Astrocyte (in vitro differentiated cells and primary cell): ENCODE measurements around the gene ATP6V1B1. TPM values are rescaled to one million over a fixed set of nuclear protein-coding genes. Genes with fewer than 3 reads are reported as not detected.

Experiments used
- DNase-seq: peaks from one replicate; pipeline ENCODE4 v3.0.0-alpha.2; 2010; ENCODE audit warnings: low read depth
- FAIRE-seq: peaks from 2 replicates; lab custom pipeline; 2011; peaks lifted over from hg19 to GRCh38; lab: Jason Lieb, UNC
- H2AFZ ChIP-seq: 2 replicates; pipeline ENCODE4 v1.6.0; 2012; ENCODE audit warnings: low read depth, low read length, inconsistent platforms
- H3K27ac ChIP-seq: 2 replicates; pipeline ENCODE4 v1.5.1; 2011; ENCODE audit warnings: low read depth, low read length, inconsistent platforms
- H3K27me3 ChIP-seq: 2 replicates; pipeline ENCODE4 v1.6.0; 2011; ENCODE audit warnings: low read length, inconsistent platforms; ENCODE audit not compliant: insufficient read depth
- H3K36me3 ChIP-seq: 2 replicates; pipeline ENCODE4 v1.5.1; 2011; ENCODE audit warnings: low read length, inconsistent platforms; ENCODE audit not compliant: insufficient read depth
- H3K4me1 ChIP-seq: 2 replicates; pipeline ENCODE4 v1.5.1; 2011; ENCODE audit warnings: low read length, inconsistent platforms; ENCODE audit not compliant: insufficient read depth
- H3K4me2 ChIP-seq: 2 replicates; pipeline ENCODE4 v1.6.0; 2012; ENCODE audit warnings: low read length, inconsistent platforms
- H3K4me3 ChIP-seq: 2 replicates; pipeline ENCODE4 v1.5.1; 2011; ENCODE audit warnings: low read depth, mild to moderate bottlenecking, low read length, inconsistent platforms; ENCODE audit not compliant: insufficient read depth
- H3K79me2 ChIP-seq: 2 replicates; pipeline ENCODE4 v1.6.0; 2012; ENCODE audit warnings: mild to moderate bottlenecking, low read length, inconsistent platforms; ENCODE audit not compliant: insufficient read depth
- H3K9ac ChIP-seq: 2 replicates; pipeline ENCODE4 v1.6.0; 2012; ENCODE audit warnings: mild to moderate bottlenecking, low read length, inconsistent platforms
- H3K9me3 ChIP-seq: 2 replicates; pipeline ENCODE4 v1.5.1; 2012; ENCODE audit warnings: low read depth, mild to moderate bottlenecking, low read length, inconsistent platforms; ENCODE audit not compliant: insufficient read depth
- H4K20me1 ChIP-seq: 2 replicates; pipeline ENCODE4 v1.6.0; 2012; ENCODE audit warnings: low read length, inconsistent platforms; ENCODE audit not compliant: insufficient read depth
- H3K27ac Mint-ChIP-seq: one replicate; pipeline ENCODE4 v1.8.0; 2021; ENCODE audit warnings: mild to moderate bottlenecking, mixed read lengths; ENCODE audit not compliant: unreplicated experiment
- H3K27me3 Mint-ChIP-seq: one replicate; pipeline ENCODE4 v1.8.0; 2021; ENCODE audit warnings: low read depth, mixed read lengths; ENCODE audit not compliant: unreplicated experiment
- H3K36me3 Mint-ChIP-seq: one replicate; pipeline ENCODE4 v1.8.0; 2021; ENCODE audit warnings: low read depth, mixed read lengths; ENCODE audit not compliant: unreplicated experiment
- H3K4me1 Mint-ChIP-seq: one replicate; pipeline ENCODE4 v1.8.0; 2021; ENCODE audit warnings: low read depth, mixed read lengths; ENCODE audit not compliant: unreplicated experiment
- H3K4me3 Mint-ChIP-seq: one replicate; pipeline ENCODE4 v1.8.0; 2021; ENCODE audit warnings: mild to moderate bottlenecking, moderate library complexity, mixed read lengths; ENCODE audit not compliant: unreplicated experiment
- H3K9me3 Mint-ChIP-seq: one replicate; pipeline ENCODE4 v1.8.0; 2021; ENCODE audit warnings: mild to moderate bottlenecking, mixed read lengths; ENCODE audit not compliant: unreplicated experiment
- CTCF ChIP-seq: IDR thresholded peaks from 2 replicates; pipeline ENCODE4 v1.5.1; 2011; ENCODE audit warnings: low read depth, mild to moderate bottlenecking, inconsistent platforms, low read length, moderate library complexity; ENCODE audit not compliant: insufficient read depth
- EZH2 ChIP-seq: IDR thresholded peaks from 2 replicates; pipeline ENCODE4 v1.6.1; 2012; ENCODE audit warnings: mild to moderate bottlenecking, low read length, inconsistent platforms; ENCODE audit not compliant: insufficient read depth
- total RNA-seq: library from RNA; stranded (reverse); gene quantifications from 2 replicates; pipeline ENCODE4 v1.2.1, GENCODE V29; 2021

The ATP6V1B1 gene
- total RNA-seq, 1 donor from 2014 or later, result not detected

GRCh38 chr2:70964133-70964532, 28.4 kb downstream of the ATP6V1B1 start:
- H3K79me2 ChIP-seq, result no peaks in the 10 kb centered on the region
- H3K9me3 Mint-ChIP-seq, result peaks cover 2% of the 10 kb centered on the region
- H3K9me3 ChIP-seq, result no peaks in the 10 kb centered on the region
- FAIRE-seq, result no peak
- peaks cover 5% of the 10 kb centered on the region for H3K4me1 ChIP-seq
- peaks cover 2% of the 10 kb centered on the region for H3K4me1 Mint-ChIP-seq
- H3K4me3 ChIP-seq, result no peak overlapping the region
- no peak overlapping the region for H3K27ac ChIP-seq
- H3K27me3 Mint-ChIP-seq, result peaks cover 79% of the 10 kb centered on the region
- H3K27ac Mint-ChIP-seq, result no peak overlapping the region
- no peak for DNase-seq
- no peaks in the 10 kb centered on the region for H3K36me3 ChIP-seq
- H4K20me1 ChIP-seq, result no peaks in the 10 kb centered on the region
- H3K9ac ChIP-seq, result no peak overlapping the region
- H3K27me3 ChIP-seq, result peaks cover 31% of the 10 kb centered on the region
- peaks cover 1% of the 10 kb centered on the region for H3K36me3 Mint-ChIP-seq
- no peak for TF ChIP-seq CTCF
- no peak for TF ChIP-seq EZH2
- no peak overlapping the region for H3K4me2 ChIP-seq
- H2AFZ ChIP-seq, result no peak overlapping the region
- no peak overlapping the region for H3K4me3 Mint-ChIP-seq

GRCh38 chr2:70964596-70965386, 29.1 kb downstream of the ATP6V1B1 start:
- no peak for FAIRE-seq
- Histone ChIP-seq H3K27ac (no peak overlapping the region), H3K4me2 (peak overlapping the region; percentile 83), H3K4me1 (peaks cover 5% of the 10 kb centered on the region), H3K4me3 (peak overlapping the region; percentile 44), H3K79me2 (no peaks in the 10 kb centered on the region), H4K20me1 (no peaks in the 10 kb centered on the region), H3K9me3 (no peaks in the 10 kb centered on the region), H3K36me3 (no peaks in the 10 kb centered on the region), H2AFZ (peak overlapping the region; percentile 77), H3K9ac (no peak overlapping the region), H3K27me3 (peaks cover 31% of the 10 kb centered on the region)
- peak; percentile 24 for DNase-seq
- peaks cover 2% of the 10 kb centered on the region for H3K9me3 Mint-ChIP-seq
- H3K36me3 Mint-ChIP-seq, result peaks cover 1% of the 10 kb centered on the region
- TF ChIP-seq EZH2 (no peak), CTCF (peak; percentile 42)
- H3K4me3 Mint-ChIP-seq, result peak overlapping the region; percentile 74
- peaks cover 2% of the 10 kb centered on the region for H3K4me1 Mint-ChIP-seq
- H3K27ac Mint-ChIP-seq, result no peak overlapping the region
- peaks cover 78% of the 10 kb centered on the region for H3K27me3 Mint-ChIP-seq

- FAIRE-seq, result no peak
- H3K4me3 ChIP-seq, result no peak overlapping the region
- H3K27ac ChIP-seq, result no peak overlapping the region
- peaks cover 2% of the 10 kb centered on the region for H3K4me1 Mint-ChIP-seq
- no peak overlapping the region for H3K4me3 Mint-ChIP-seq
- H3K9me3 Mint-ChIP-seq, result peaks cover 2% of the 10 kb centered on the region
- no peaks in the 10 kb centered on the region for H3K36me3 Mint-ChIP-seq
- H3K4me2 ChIP-seq, result peak overlapping the region; percentile 83
- no peaks in the 10 kb centered on the region for H3K79me2 ChIP-seq
- peaks cover 31% of the 10 kb centered on the region for H3K27me3 ChIP-seq
- H3K4me1 ChIP-seq, result peaks cover 5% of the 10 kb centered on the region
- no peak overlapping the region for H2AFZ ChIP-seq
- H3K27me3 Mint-ChIP-seq, result peaks cover 85% of the 10 kb centered on the region
- no peaks in the 10 kb centered on the region for H3K9me3 ChIP-seq
- H3K36me3 ChIP-seq, result no peaks in the 10 kb centered on the region
- no peak for DNase-seq
- TF ChIP-seq EZH2 (no peak), CTCF (no peak)
- no peak overlapping the region for H3K27ac Mint-ChIP-seq
- no peaks in the 10 kb centered on the region for H4K20me1 ChIP-seq
- no peak overlapping the region for H3K9ac ChIP-seq
These were observed 29.8 kb downstream of the ATP6V1B1 start for GRCh38 chr2:70965506-70965905.
